Upper lobe of left lung (tissue), 6 donors: Measurements from ENCODE around the gene NECTIN4. TPM values are rescaled to one million over a fixed set of nuclear protein-coding genes. Genes with fewer than 3 reads are reported as not detected.

Experiments
- ATAC-seq, 2 donors: fragments of 200-7000 bp; cut with Tn5 transposase; one replicate each; pipeline ENCODE4 v1.9.1; 2022; ENCODE audit warnings: mild to moderate bottlenecking in 2 of 2, moderate library complexity in 2 of 2; ENCODE audit not compliant: low FRiP score in 2 of 2
- DNase-seq, 2 donors: peaks; one replicate each; pipeline ENCODE4 v3.0.0-alpha.2; 2019 to 2020
- H3K27ac ChIP-seq, 4 donors: fragments of 200-600 bp; sonication (generic); one replicate each; pipeline ENCODE4 v1.5.1; 2016 to 2019
- H3K27me3 ChIP-seq, 4 donors: fragments of 200-600 bp; sonication (generic); one replicate each; pipeline ENCODE4 v1.5.1; 2017 to 2019
- H3K36me3 ChIP-seq, 4 donors: fragments of 200-600 bp; sonication (generic); one replicate each; pipeline ENCODE4 v1.5.1; 2016 to 2019
- H3K4me1 ChIP-seq, 4 donors: fragments of 200-600 bp; sonication (generic); one replicate each; pipeline ENCODE4 v1.5.1; 2018 to 2019
- H3K4me3 ChIP-seq, 4 donors: fragments of 200-600 bp; sonication (generic); one replicate each; pipeline ENCODE4 v1.5.1; 2017 to 2019; ENCODE audit warnings: mild to moderate bottlenecking in 2 of 4, moderate library complexity in 1 of 4
- H3K9me3 ChIP-seq, 4 donors: fragments of 200-600 bp; sonication (generic); one replicate each; pipeline ENCODE4 v1.5.1; 2018 to 2019
- EP300 ChIP-seq, 4 donors: sonication (generic); formaldehyde crosslinking; IDR thresholded peaks; one replicate each; pipeline ENCODE4 v1.5.1; 2017; ENCODE audit warnings: antibody characterized with exemption in 4 of 4, control low read depth in 2 of 4
- POLR2A ChIP-seq, 4 donors: fragments of 450-650 bp; IDR thresholded peaks; one replicate each; pipeline ENCODE4 v1.5.1; 2016 to 2017; ENCODE audit warnings: antibody characterized with exemption in 4 of 4, mild to moderate bottlenecking in 2 of 4
- POLR2AphosphoS5 ChIP-seq, 2 donors: sonication (generic); formaldehyde crosslinking; IDR thresholded peaks; one replicate each; pipeline ENCODE4 v1.5.1; 2017; ENCODE audit warnings: antibody characterized with exemption in 2 of 2
- WGBS, 2 donors: methylation state at CpG; one replicate each; pipeline ENCODE4 v1.1.5; 2017 to 2018; 5-methylcytosine and 5-hydroxymethylcytosine counted together
- total RNA-seq, 6 donors: library from RNA; depleted of rRNA in 4 of 6; stranded (reverse); fragments of >200 nt in 4 of 6; gene quantifications; one replicate each; pipeline versions ENCODE4 v1.1.0 to v1.2.1, GENCODE V29; 2016 to 2021
- TF ChIP-seq, protein P1 (sequence below), 6 experiments: fragments of 450-650 bp in 4 of 6; fragments of 200-600 bp in 2 of 6; sonication (generic) in 2 of 6; IDR thresholded peaks; one replicate each; pipeline ENCODE4 v1.5.1; 2016 to 2019; ENCODE audit warnings: antibody characterized with exemption in 6 of 6
- donor health status: DM: no; HTN: no; CAD: no; lungs with moderate emphysema.
- donor health status: DM: no; HTN: yes; CAD: no; lungs with severe emphysema.

The NECTIN4 gene
- total RNA-seq, 6 donors from 2014 or later: 5.2 to 19.9 (median 12.1) TPM

DNA sequence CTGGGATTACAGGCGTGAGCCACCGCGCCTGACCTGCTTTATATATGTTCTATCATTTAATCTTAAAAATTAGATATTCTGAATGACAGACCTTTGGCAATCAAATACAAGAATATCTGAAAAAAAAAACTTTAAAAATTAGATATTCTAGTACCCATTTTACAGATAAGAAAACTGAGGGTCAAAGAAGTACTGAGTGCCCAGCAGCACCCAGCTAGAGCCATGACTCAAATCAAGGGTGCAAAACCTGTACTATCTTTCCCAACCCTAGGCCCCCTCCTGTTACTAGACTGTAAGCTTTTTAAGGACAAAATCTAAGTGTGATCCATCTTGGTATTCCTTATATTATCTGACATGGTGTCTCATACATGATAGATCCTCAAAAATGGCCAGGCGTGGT is 27.9 kb downstream of the NECTIN4 start:
- no peaks in the 10 kb centered on the region for H3K9me3 ChIP-seq
- peaks cover 0 to 6% (median 0%) of the 10 kb centered on the region in 4 donors for H3K4me1 ChIP-seq
- no peaks in the 10 kb centered on the region for H3K27me3 ChIP-seq
- no peak overlapping the region for H3K4me3 ChIP-seq
- no peaks in the 10 kb centered on the region for H3K36me3 ChIP-seq
- no peak overlapping the region for H3K27ac ChIP-seq
- no peak for ATAC-seq
- WGBS, 2 donors: 94 to 96% methylated on average over 4 of the region's 4 CpGs
- TF ChIP-seq POLR2AphosphoS5 (IDR thresholded peaks at IDR 0.05): no peak
- TF ChIP-seq, protein P1, sequence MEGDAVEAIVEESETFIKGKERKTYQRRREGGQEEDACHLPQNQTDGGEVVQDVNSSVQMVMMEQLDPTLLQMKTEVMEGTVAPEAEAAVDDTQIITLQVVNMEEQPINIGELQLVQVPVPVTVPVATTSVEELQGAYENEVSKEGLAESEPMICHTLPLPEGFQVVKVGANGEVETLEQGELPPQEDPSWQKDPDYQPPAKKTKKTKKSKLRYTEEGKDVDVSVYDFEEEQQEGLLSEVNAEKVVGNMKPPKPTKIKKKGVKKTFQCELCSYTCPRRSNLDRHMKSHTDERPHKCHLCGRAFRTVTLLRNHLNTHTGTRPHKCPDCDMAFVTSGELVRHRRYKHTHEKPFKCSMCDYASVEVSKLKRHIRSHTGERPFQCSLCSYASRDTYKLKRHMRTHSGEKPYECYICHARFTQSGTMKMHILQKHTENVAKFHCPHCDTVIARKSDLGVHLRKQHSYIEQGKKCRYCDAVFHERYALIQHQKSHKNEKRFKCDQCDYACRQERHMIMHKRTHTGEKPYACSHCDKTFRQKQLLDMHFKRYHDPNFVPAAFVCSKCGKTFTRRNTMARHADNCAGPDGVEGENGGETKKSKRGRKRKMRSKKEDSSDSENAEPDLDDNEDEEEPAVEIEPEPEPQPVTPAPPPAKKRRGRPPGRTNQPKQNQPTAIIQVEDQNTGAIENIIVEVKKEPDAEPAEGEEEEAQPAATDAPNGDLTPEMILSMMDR (IDR thresholded peaks at IDR 0.05): no peak
- TF ChIP-seq EP300 (IDR thresholded peaks at IDR 0.05): no peak
- no peak for TF ChIP-seq POLR2A (IDR thresholded peaks at IDR 0.05)
- DNase-seq: no peak

DNA sequence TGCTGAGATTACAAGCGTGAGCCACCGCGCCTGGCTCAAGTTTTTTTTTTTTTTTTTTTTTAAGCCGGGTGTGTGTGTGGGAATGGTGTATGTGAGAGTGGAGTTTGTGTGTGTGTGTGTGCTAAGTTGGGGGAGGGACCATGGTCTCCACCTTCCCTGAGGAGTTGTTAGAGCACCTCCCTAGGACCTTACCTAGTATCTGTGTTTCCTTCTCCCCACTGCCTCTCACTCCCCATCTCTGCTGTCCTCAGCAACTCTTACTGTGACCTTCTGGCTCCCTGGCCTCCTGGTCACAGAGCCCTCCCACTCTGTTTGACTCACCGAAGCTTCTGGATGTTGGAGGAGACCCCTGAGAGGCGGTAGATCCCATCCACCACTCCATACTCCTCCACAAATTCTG is 30.1 kb downstream of the NECTIN4 start:
- ATAC-seq (no peak), DNase-seq (no peak)
- H3K4me1 ChIP-seq: no peaks in the 10 kb centered on the region
- H3K27me3 ChIP-seq: no peaks in the 10 kb centered on the region
- no peak overlapping the region for H3K27ac ChIP-seq
- no peaks in the 10 kb centered on the region for H3K9me3 ChIP-seq
- H3K4me3 ChIP-seq: no peak overlapping the region
- H3K36me3 ChIP-seq: peaks cover 0 to 11% (median 2%) of the 10 kb centered on the region in 4 donors
- TF ChIP-seq, protein P1 (IDR thresholded peaks at IDR 0.05): no peak
- TF ChIP-seq POLR2A (IDR thresholded peaks at IDR 0.05) (no peak), EP300 (IDR thresholded peaks at IDR 0.05) (no peak), POLR2AphosphoS5 (IDR thresholded peaks at IDR 0.05) (no peak)
- 76 to 82% methylated on average over 6 of the region's 6 CpGs for WGBS, 2 donors

DNA sequence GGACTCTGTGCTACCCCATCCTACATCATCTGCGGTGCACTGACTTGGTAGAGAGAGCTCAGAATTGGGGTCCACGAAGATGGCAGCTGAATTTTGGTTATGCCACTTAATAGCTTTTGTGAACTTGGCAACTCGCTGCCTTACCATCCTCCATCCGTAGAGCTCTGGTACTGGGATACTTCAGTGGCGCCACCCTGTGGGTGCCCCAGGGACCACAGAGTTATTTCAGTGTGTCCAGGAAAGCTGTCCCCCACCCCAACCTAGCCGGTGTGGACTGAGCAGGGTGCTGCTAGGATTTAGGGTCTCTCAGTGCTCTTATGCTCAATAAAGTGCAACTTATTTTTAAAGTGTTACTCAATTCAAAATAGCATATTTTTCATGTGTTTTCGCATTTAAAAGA is 34.6 kb downstream of the NECTIN4 start:
- ATAC-seq (no peak), DNase-seq (no peak)
- H3K4me3 ChIP-seq: no peak overlapping the region
- WGBS, 2 donors: 82 to 94% methylated on average over 5 to 7 of the region's 7 CpGs
- no peak overlapping the region for H3K27ac ChIP-seq
- H3K36me3 ChIP-seq: peaks cover 0 to 36% (median 14%) of the 10 kb centered on the region in 4 donors
- no peaks in the 10 kb centered on the region for H3K27me3 ChIP-seq
- H3K4me1 ChIP-seq: no peaks in the 10 kb centered on the region
- no peaks in the 10 kb centered on the region for H3K9me3 ChIP-seq
- TF ChIP-seq EP300 (IDR thresholded peaks at IDR 0.05) (no peak), POLR2AphosphoS5 (IDR thresholded peaks at IDR 0.05) (no peak)
- TF ChIP-seq, protein P1 (IDR thresholded peaks at IDR 0.05): peak in 2 of 6 experiments; percentile 8 to 16

DNA sequence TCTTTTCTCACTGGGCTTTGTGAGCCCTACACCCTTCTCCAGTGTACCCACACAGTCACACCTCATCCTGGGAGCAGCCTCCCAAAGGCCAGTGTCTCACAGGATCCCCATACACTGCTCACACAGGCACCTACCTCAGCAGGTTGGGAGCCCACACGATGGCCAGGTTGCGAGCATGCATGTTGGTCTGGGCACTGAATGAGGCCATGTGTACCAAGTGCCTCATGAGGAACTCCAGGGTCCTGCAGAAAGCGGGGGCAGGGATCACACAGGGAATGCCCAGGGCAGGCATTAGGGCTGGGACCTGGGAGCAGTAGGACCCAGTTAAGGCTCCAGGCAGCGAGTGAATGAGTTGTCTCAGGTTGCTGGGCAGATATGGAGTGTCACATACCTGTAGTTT is 35.1 kb downstream of the NECTIN4 start:
- Histone ChIP-seq H3K27ac (no peak overlapping the region), H3K27me3 (no peaks in the 10 kb centered on the region), H3K4me1 (no peaks in the 10 kb centered on the region), H3K36me3 (peaks cover 0 to 41% (median 16%) of the 10 kb centered on the region in 4 donors), H3K4me3 (no peak overlapping the region), H3K9me3 (no peaks in the 10 kb centered on the region)
- ATAC-seq: no peak
- TF ChIP-seq POLR2A (IDR thresholded peaks at IDR 0.05) (no peak), POLR2AphosphoS5 (IDR thresholded peaks at IDR 0.05) (no peak), EP300 (IDR thresholded peaks at IDR 0.05) (no peak)
- TF ChIP-seq, protein P1 (IDR thresholded peaks at IDR 0.05): no peak
- WGBS, 2 donors: 86 to 100% methylated on average over 1 to 4 of the region's 4 CpGs
- no peak for DNase-seq

GRCh38 chr1:161052899-161053298 is 36.5 kb downstream of the NECTIN4 start:
- no peak for ATAC-seq
- Histone ChIP-seq H3K27me3 (no peaks in the 10 kb centered on the region), H3K4me1 (peaks cover 0 to 8% (median 2%) of the 10 kb centered on the region in 4 donors), H3K27ac (no peak overlapping the region), H3K9me3 (no peaks in the 10 kb centered on the region), H3K4me3 (no peak overlapping the region), H3K36me3 (peaks cover 0 to 44% (median 17%) of the 10 kb centered on the region in 4 donors)
- 81 to 91% methylated on average over 3 of the region's 3 CpGs for WGBS, 2 donors
- no peak for DNase-seq
- no peak for TF ChIP-seq POLR2AphosphoS5 (IDR thresholded peaks at IDR 0.05)
- TF ChIP-seq POLR2A (IDR thresholded peaks at IDR 0.05): no peak
- TF ChIP-seq EP300 (IDR thresholded peaks at IDR 0.05): no peak
- TF ChIP-seq, protein P1 (IDR thresholded peaks at IDR 0.05): no peak
